Activated CD4-positive, CD25-positive, alpha-beta regulatory T cell treated with anti-CD3 and anti-CD28 coated beads, Interleukin-2, amount 50 U/mL, for 72 hours (primary cell): ENCODE data around the gene PRKCE.
"Not testable (repeated sequence)": the region's sequence is repeated elsewhere in the genome, so short reads cannot be mapped to it uniquely, and the experiment has no call there.

ENCODE experiments used
- DNase-seq: peaks from one replicate; pipeline ENCODE4 v3.0.0; 2021

PRKCE gene

GRCh38 chr2:45896311-45896710, 244.8 kb downstream of the PRKCE start:
- DNase-seq = no peak

- DNase-seq = no peak
Measured at GRCh38 chr2:45897842-45898241, 246.4 kb downstream of the PRKCE start.

- DNase-seq = no peak
Measured at GRCh38 chr2:45898819-45899218, 247.3 kb downstream of the PRKCE start.

- no peak for DNase-seq
Measured at GRCh38 chr2:45899926-45900325, 248.5 kb downstream of the PRKCE start.

GRCh38 chr2:45901468-45902032, 250.1 kb downstream of the PRKCE start:
- DNase-seq = no peak

- DNase-seq = no peak
Measured at GRCh38 chr2:45902380-45902779, 250.9 kb downstream of the PRKCE start.

GRCh38 chr2:45902781-45903375, 251.4 kb downstream of the PRKCE start:
- DNase-seq = no peak

GRCh38 chr2:45904267-45904945, 252.9 kb downstream of the PRKCE start:
- DNase-seq = no peak

GRCh38 chr2:45904946-45905631, 253.6 kb downstream of the PRKCE start:
- DNase-seq = no peak

GRCh38 chr2:45905632-45905958, 254.1 kb downstream of the PRKCE start:
- DNase-seq = no peak

- no peak for DNase-seq
Measured at GRCh38 chr2:45907592-45907991, 256.1 kb downstream of the PRKCE start.

- no peak for DNase-seq
Measured at GRCh38 chr2:45908316-45909170, 257.1 kb downstream of the PRKCE start.

- no peak for DNase-seq
Measured at GRCh38 chr2:45909171-45909565, 257.7 kb downstream of the PRKCE start.

- DNase-seq = no peak
Measured at GRCh38 chr2:45909677-45910191, 258.3 kb downstream of the PRKCE start.

- no peak for DNase-seq
Measured at GRCh38 chr2:45910473-45911060, 259.1 kb downstream of the PRKCE start.

- no peak for DNase-seq
Measured at GRCh38 chr2:45911538-45911937, 260.1 kb downstream of the PRKCE start.

- no peak for DNase-seq
Measured at GRCh38 chr2:45912109-45912508, 260.6 kb downstream of the PRKCE start.

GRCh38 chr2:45913539-45913938, 262.1 kb downstream of the PRKCE start:
- no peak for DNase-seq

- no peak for DNase-seq
Measured at GRCh38 chr2:45915523-45915922, 264.0 kb downstream of the PRKCE start.

- not testable (repeated sequence) for DNase-seq
Measured at GRCh38 chr2:45917561-45918176, 266.2 kb downstream of the PRKCE start.

GRCh38 chr2:45918463-45919159, 267.1 kb downstream of the PRKCE start:
- no peak for DNase-seq
